ENCODE results near the gene CNTNAP2.

Gene CNTNAP2

DNA sequence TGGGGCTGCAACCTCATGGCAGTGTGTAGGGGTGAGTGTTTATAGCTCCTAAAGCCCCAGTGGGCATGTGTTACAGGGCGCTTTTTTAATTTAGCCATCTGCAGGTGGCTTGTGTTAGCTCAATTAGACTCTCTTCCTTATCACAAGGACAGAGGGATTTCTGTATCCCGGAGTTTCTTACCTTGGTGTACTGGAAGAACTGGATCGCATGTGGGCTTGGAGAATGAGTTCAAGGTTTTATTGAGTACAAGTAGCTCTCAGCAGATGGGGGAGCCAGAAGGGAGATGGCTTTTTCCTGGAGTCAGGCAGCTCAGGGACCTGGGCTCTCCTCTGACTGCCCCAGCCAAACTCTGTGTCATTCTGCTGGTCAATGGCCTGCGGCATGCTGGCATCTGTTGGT, 2320.4 kb downstream of the CNTNAP2 start:
- H3K9me3 ChIP-seq (ENCODE audit: insufficient read depth, low read length) = no peaks in the 10 kb centered on the region
- H3K79me2 ChIP-seq (ENCODE audit: insufficient read depth, low read length) = no peaks in the 10 kb centered on the region
- no peak overlapping the region for H3K4me3 ChIP-seq (ENCODE audit: insufficient read depth, low read length, poor library complexity, severe bottlenecking)
- no peak overlapping the region for H3K27ac ChIP-seq (ENCODE audit: low read depth, low read length)
- no peak for TF ChIP-seq EZH2phosphoT487 (conservative IDR thresholded peaks at IDR 0.05; ENCODE audit: low read length)
- TF ChIP-seq, protein P1, sequence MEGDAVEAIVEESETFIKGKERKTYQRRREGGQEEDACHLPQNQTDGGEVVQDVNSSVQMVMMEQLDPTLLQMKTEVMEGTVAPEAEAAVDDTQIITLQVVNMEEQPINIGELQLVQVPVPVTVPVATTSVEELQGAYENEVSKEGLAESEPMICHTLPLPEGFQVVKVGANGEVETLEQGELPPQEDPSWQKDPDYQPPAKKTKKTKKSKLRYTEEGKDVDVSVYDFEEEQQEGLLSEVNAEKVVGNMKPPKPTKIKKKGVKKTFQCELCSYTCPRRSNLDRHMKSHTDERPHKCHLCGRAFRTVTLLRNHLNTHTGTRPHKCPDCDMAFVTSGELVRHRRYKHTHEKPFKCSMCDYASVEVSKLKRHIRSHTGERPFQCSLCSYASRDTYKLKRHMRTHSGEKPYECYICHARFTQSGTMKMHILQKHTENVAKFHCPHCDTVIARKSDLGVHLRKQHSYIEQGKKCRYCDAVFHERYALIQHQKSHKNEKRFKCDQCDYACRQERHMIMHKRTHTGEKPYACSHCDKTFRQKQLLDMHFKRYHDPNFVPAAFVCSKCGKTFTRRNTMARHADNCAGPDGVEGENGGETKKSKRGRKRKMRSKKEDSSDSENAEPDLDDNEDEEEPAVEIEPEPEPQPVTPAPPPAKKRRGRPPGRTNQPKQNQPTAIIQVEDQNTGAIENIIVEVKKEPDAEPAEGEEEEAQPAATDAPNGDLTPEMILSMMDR (IDR thresholded peaks at IDR 0.05; ENCODE audit: insufficient read depth, low read length, poor library complexity, severe bottlenecking) = no peak
- no peak overlapping the region for H3K9ac ChIP-seq (ENCODE audit: low read length)
- H3K4me2 ChIP-seq (ENCODE audit: low read depth, low read length, poor library complexity, severe bottlenecking) = no peak overlapping the region
- H3K36me3 ChIP-seq (ENCODE audit: low read length) = no peaks in the 10 kb centered on the region
- no peaks in the 10 kb centered on the region for H3F3A ChIP-seq (ENCODE audit: insufficient read depth)
- no peaks in the 10 kb centered on the region for H3K27me3 ChIP-seq (ENCODE audit: low read length)
- no peaks in the 10 kb centered on the region for H3K9me2 ChIP-seq (replicated peaks; ENCODE audit: insufficient read depth, low read length)
- H2AFZ ChIP-seq (ENCODE audit: low read depth, low read length, severe bottlenecking) = no peak overlapping the region
- H4K20me1 ChIP-seq (ENCODE audit: low read depth, low read length) = no peaks in the 10 kb centered on the region

DNA sequence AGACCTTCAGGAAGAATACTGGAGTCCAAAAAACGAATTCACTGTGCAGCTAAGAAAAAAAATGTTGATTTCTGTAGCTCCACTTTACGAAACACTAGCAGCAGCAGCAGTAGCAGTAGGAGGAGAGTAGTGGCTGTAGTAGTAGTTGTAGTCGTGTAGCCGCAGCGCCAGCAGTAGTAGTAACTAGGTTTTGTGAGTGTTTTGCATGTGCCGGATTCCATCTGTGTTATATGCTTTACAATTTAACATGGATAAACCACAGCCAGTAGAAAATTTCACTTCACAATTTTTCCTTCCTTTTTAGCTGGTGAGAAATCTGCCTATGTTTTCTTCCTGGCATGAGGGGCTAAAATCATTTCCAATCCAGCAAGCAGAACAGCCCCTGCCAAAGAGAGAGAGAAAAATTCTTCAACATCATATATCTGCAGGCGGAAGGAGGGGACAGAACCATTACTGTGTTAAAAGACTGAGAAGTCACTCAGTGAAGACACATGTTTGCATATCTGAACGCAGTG, 2325.6 kb downstream of the CNTNAP2 start:
- no peak overlapping the region for H3K27ac ChIP-seq (ENCODE audit: low read depth, low read length)
- H3K79me2 ChIP-seq (ENCODE audit: insufficient read depth, low read length) = no peaks in the 10 kb centered on the region
- H3F3A ChIP-seq (ENCODE audit: insufficient read depth) = no peaks in the 10 kb centered on the region
- no peak overlapping the region for H2AFZ ChIP-seq (ENCODE audit: low read depth, low read length, severe bottlenecking)
- H3K36me3 ChIP-seq (ENCODE audit: low read length) = no peaks in the 10 kb centered on the region
- H3K9me3 ChIP-seq (ENCODE audit: insufficient read depth, low read length) = no peaks in the 10 kb centered on the region
- TF ChIP-seq EZH2phosphoT487 (conservative IDR thresholded peaks at IDR 0.05; ENCODE audit: low read length) = no peak
- TF ChIP-seq, protein P1 (IDR thresholded peaks at IDR 0.05; ENCODE audit: insufficient read depth, low read length, poor library complexity, severe bottlenecking) = no peak
- no peaks in the 10 kb centered on the region for H3K9me2 ChIP-seq (replicated peaks; ENCODE audit: insufficient read depth, low read length)
- no peak overlapping the region for H3K4me2 ChIP-seq (ENCODE audit: low read depth, low read length, poor library complexity, severe bottlenecking)
- H4K20me1 ChIP-seq (ENCODE audit: low read depth, low read length) = no peaks in the 10 kb centered on the region
- H3K4me3 ChIP-seq (ENCODE audit: insufficient read depth, low read length, poor library complexity, severe bottlenecking) = no peak overlapping the region
- no peak overlapping the region for H3K9ac ChIP-seq (ENCODE audit: low read length)
- no peaks in the 10 kb centered on the region for H3K27me3 ChIP-seq (ENCODE audit: low read length)

DNA sequence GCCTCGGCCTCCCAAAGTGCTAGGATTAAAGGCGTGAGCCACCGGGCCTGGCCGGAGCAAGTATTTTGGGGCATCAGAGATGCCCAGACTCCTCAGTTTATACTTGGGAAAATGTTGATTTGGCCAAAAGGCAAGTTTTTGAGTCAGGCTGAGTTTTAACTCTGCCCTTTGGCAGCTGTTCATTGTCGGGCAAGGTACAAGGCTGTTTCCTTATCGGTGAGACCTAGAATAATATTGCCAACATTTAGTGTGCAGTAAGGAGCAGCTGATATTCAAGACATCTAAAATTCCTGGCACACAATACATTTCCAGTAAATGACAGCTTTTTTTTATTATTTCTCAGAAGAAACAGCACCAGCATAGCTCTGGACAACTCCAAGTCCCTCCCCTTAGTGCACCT, 2326.3 kb downstream of the CNTNAP2 start:
- Histone ChIP-seq H3K79me2 (ENCODE audit: insufficient read depth, low read length) (no peaks in the 10 kb centered on the region), H3K4me3 (ENCODE audit: insufficient read depth, low read length, poor library complexity, severe bottlenecking) (no peak overlapping the region), H4K20me1 (ENCODE audit: low read depth, low read length) (no peaks in the 10 kb centered on the region), H3K9me3 (ENCODE audit: insufficient read depth, low read length) (no peaks in the 10 kb centered on the region), H3K4me2 (ENCODE audit: low read depth, low read length, poor library complexity, severe bottlenecking) (no peak overlapping the region), H3K27ac (ENCODE audit: low read depth, low read length) (no peak overlapping the region), H3K36me3 (ENCODE audit: low read length) (no peaks in the 10 kb centered on the region), H3K27me3 (ENCODE audit: low read length) (no peaks in the 10 kb centered on the region), H3K9me2 (replicated peaks; ENCODE audit: insufficient read depth, low read length) (no peaks in the 10 kb centered on the region), H2AFZ (ENCODE audit: low read depth, low read length, severe bottlenecking) (no peak overlapping the region), H3F3A (ENCODE audit: insufficient read depth) (no peaks in the 10 kb centered on the region), H3K9ac (ENCODE audit: low read length) (no peak overlapping the region)
- TF ChIP-seq, protein P1 (IDR thresholded peaks at IDR 0.05; ENCODE audit: insufficient read depth, low read length, poor library complexity, severe bottlenecking) = no peak
- no peak for TF ChIP-seq EZH2phosphoT487 (conservative IDR thresholded peaks at IDR 0.05; ENCODE audit: low read length)
